ENCODE data around the gene ZG16. TPM values are rescaled to one million over a fixed set of nuclear protein-coding genes. Genes with fewer than 3 reads are reported as not detected.

Gene ZG16
- total RNA-seq, 1 donor from 2014 or later = not detected

DNA sequence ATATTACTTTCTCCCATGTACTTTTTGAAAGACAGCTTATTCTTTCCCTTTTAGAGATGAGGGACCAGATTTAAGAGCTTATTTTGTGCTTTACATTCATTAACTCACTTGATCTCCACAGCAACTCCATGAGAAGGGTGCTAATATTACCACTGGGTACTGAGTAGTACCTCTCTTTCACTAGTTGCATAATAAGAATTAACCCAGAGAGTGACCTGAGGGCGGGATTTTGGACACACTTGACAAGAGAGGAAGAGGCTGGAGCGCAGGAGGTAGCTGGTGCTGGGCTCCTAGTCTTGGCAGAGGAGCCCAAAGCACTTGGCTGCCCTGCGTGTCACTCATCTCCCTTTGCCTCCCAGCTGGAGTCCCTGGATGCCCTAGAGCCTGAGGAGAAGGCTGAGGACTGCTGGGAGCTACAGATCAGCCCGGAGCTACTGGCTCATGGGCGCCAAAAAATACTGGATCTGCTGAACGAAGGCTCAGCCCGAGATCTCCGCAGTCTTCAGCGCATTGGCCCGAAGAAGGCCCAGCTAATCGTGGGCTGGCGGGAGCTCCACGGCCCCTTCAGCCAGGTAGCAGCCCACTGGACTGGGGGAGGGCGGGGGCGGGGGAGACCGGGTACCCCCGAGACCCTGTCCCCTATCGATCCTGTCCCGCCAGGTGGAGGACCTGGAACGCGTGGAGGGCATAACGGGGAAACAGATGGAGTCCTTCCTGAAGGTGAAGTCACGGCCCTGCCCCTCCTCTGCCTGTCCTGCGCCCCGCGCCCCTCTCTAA, 26.6 kb downstream of the ZG16 start:
- intact Hi-C loops (cut with micrococcal nuclease) = no loop called here

DNA sequence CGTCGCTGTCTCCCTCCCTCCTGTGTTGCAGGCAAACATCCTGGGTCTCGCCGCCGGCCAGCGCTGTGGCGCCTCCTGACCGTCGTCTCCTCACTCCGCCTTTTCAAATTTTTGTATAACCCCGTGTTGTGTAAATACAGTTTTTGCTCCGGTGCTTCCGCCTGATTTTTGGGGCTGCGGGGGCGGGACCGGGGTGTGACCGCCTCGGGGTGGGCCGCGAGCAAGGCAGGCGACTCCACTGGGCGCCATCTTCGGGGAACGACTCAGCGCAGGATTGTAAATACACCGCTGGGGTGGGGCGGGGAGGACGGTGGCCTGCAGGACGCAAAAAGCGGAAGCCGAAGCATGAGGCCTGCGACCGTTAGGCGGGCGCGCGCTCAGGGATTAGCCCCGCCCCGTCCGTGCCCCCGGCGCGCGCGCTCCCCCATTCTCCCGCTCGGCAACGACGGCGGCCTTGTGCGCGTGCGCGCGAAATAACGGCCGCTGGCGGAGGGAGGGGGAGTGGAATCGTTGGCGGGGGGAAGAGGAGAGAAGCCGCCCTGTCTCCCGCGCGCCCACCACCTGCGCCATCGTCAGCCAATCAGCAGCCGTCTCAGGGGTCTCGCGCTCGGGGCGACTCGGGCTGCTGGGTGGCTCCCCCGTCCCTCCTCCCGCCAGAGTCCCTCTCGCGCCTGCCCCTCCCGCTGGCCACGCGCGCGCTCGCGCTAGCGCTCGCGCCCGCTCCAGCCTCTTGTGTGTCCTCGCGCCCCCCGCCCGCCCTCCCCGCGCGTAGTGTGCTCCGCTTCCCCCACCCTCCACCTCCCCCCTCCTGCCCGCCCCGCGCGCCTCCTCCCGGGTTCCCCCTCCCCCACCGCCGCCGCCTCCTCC, 27.4 kb downstream of the ZG16 start:
- TF ChIP-seq, protein P1, sequence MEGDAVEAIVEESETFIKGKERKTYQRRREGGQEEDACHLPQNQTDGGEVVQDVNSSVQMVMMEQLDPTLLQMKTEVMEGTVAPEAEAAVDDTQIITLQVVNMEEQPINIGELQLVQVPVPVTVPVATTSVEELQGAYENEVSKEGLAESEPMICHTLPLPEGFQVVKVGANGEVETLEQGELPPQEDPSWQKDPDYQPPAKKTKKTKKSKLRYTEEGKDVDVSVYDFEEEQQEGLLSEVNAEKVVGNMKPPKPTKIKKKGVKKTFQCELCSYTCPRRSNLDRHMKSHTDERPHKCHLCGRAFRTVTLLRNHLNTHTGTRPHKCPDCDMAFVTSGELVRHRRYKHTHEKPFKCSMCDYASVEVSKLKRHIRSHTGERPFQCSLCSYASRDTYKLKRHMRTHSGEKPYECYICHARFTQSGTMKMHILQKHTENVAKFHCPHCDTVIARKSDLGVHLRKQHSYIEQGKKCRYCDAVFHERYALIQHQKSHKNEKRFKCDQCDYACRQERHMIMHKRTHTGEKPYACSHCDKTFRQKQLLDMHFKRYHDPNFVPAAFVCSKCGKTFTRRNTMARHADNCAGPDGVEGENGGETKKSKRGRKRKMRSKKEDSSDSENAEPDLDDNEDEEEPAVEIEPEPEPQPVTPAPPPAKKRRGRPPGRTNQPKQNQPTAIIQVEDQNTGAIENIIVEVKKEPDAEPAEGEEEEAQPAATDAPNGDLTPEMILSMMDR (IDR thresholded peaks at IDR 0.05; ENCODE audit: borderline replicate concordance) = peak; percentile 11
- DNase-seq = peak; percentile 98
- no peaks in the 10 kb centered on the region for H3K27me3 ChIP-seq (ENCODE audit: low read depth)
- no peaks in the 10 kb centered on the region for H3K9me3 ChIP-seq (replicated peaks)
- H3K4me3 ChIP-seq = peak overlapping the region; percentile 97
- H3K36me3 ChIP-seq = peaks cover 29% of the 10 kb centered on the region
- peak overlapping the region; percentile 100 for H3K27ac ChIP-seq (replicated peaks)
- intact Hi-C loops (cut with micrococcal nuclease) = no loop called here
- peaks cover 50% of the 10 kb centered on the region for H3K4me1 ChIP-seq

More for the DNA sequence above, 26.6 kb downstream of the ZG16 start:
- TF ChIP-seq, protein P1 (IDR thresholded peaks at IDR 0.05; ENCODE audit: borderline replicate concordance) = no peak
- peaks cover 29% of the 10 kb centered on the region for H3K36me3 ChIP-seq
- peak overlapping the region; percentile 97 for H3K4me3 ChIP-seq
- peaks cover 42% of the 10 kb centered on the region for H3K4me1 ChIP-seq
- DNase-seq = peak; percentile 67
- no peaks in the 10 kb centered on the region for H3K9me3 ChIP-seq (replicated peaks)
- H3K27me3 ChIP-seq (ENCODE audit: low read depth) = no peaks in the 10 kb centered on the region
- H3K27ac ChIP-seq (replicated peaks) = peak overlapping the region; percentile 100

GRCh38 chr16:29806099-29806579, 28.1 kb downstream of the ZG16 start, which contains the start of gene MAZ:
TSS of gene MAZ (plus strand) at chr16:29806529. CDS start at chr16:29806702, 173 bp downstream.
- Histone ChIP-seq H3K27ac (replicated peaks) (peak within 1 kb of the TSS; percentile 100), H3K27me3 (ENCODE audit: low read depth) (no peaks in the 10 kb centered on the region), H3K9me3 (replicated peaks) (no peaks in the 10 kb centered on the region), H3K4me1 (peaks cover 57% of the 10 kb centered on the region), H3K36me3 (peaks cover 24% of the 10 kb centered on the region), H3K4me3 (peak within 1 kb of the TSS; percentile 97)
- intact Hi-C loops (cut with micrococcal nuclease) = no loop called here
- no peak for DNase-seq
- TF ChIP-seq, protein P1 (IDR thresholded peaks at IDR 0.05; ENCODE audit: borderline replicate concordance) = no peak

DNA sequence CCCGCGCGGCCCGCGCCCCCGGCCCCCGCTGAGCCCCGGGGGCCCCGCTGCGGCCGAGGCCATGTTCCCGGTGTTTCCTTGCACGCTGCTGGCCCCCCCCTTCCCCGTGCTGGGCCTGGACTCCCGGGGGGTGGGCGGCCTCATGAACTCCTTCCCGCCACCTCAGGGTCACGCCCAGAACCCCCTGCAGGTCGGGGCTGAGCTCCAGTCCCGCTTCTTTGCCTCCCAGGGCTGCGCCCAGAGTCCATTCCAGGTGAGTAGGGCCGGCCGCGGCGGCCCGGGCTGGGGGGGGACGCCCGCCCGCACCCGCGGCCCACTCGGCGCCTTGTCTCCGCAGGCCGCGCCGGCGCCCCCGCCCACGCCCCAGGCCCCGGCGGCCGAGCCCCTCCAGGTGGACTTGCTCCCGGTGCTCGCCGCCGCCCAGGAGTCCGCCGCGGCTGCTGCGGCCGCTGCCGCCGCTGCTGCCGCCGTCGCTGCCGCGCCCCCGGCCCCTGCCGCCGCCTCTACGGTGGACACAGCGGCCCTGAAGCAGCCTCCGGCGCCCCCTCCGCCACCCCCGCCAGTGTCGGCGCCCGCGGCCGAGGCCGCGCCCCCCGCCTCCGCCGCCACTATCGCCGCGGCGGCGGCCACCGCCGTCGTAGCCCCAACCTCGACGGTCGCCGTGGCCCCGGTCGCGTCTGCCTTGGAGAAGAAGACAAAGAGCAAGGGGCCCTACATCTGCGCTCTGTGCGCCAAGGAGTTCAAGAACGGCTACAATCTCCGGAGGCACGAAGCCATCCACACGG, 28.8 kb downstream of the ZG16 start:
- Histone ChIP-seq H3K27ac (replicated peaks) (peak overlapping the region; percentile 97), H3K27me3 (ENCODE audit: low read depth) (no peaks in the 10 kb centered on the region), H3K4me1 (peaks cover 63% of the 10 kb centered on the region), H3K4me3 (peak overlapping the region; percentile 75), H3K9me3 (replicated peaks) (no peaks in the 10 kb centered on the region), H3K36me3 (peaks cover 24% of the 10 kb centered on the region)
- DNase-seq = peak; percentile 63
- TF ChIP-seq, protein P1 (IDR thresholded peaks at IDR 0.05; ENCODE audit: borderline replicate concordance) = no peak
- intact Hi-C loops (cut with micrococcal nuclease) = no loop called here
